ENCODE results near the gene ADI1.
"Not testable (repeated sequence)": the region's sequence is repeated elsewhere in the genome, so short reads cannot be mapped to it uniquely, and the experiment has no call there.

The ADI1 gene

DNA sequence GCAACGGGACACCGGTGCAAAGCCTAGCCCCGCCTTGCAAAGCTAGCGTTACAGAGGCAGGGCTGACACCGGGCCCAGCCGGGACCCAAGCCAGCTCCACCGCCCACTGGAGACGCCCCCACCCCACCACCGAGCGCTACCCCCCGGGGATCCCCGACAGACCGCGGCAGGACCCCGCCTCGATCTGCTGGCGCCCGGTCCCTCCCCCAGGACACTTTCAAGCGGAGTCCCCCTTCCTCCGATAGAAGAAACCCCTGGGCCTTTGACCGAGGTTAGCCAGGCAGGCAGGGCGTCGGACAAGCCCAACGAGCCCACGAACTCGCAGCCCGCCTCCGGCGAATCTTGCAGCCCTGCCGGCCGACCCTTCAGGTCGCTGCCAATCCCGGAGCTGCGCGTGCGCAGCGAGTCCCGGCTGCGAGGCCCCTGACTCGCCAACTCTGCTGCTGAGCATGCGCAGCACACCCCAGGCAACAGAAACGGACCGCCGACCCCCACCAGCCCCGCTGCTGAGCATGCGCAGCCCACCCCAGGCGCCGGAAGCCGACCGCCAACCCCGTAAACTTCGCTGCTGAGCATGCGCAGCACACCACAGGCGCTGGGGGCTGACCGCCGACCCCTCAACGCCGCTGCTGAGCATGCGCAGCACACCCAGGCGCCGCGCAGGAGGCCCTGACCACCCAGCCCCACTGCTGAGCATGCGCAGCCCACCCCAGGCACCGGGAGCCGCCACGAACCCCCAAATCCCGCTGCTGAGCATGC lies 656 bp downstream of the ADI1 start:
- peaks cover 35% of the 10 kb centered on the region for H3K4me1 Mint-ChIP-seq (ENCODE audit: low read depth)
- DNase-seq, result peak; percentile 98
- peak overlapping the region; percentile 94 for H3K27ac Mint-ChIP-seq
- peak overlapping the region; percentile 89 for H3K4me3 Mint-ChIP-seq
- H3K27me3 Mint-ChIP-seq, result no peaks in the 10 kb centered on the region
- H3K36me3 Mint-ChIP-seq (ENCODE audit: low read depth), result peaks cover 42% of the 10 kb centered on the region
- peaks cover 5% of the 10 kb centered on the region for H3K9me3 Mint-ChIP-seq

GRCh38 chr2:3517948-3518495 lies 1.3 kb downstream of the ADI1 start:
- peaks cover 34% of the 10 kb centered on the region for H3K4me1 Mint-ChIP-seq (ENCODE audit: low read depth)
- peak overlapping the region; percentile 94 for H3K27ac Mint-ChIP-seq
- no peaks in the 10 kb centered on the region for H3K27me3 Mint-ChIP-seq
- no peak for DNase-seq
- H3K36me3 Mint-ChIP-seq (ENCODE audit: low read depth), result peaks cover 48% of the 10 kb centered on the region
- peaks cover 5% of the 10 kb centered on the region for H3K9me3 Mint-ChIP-seq
- H3K4me3 Mint-ChIP-seq, result peak overlapping the region; percentile 89

DNA sequence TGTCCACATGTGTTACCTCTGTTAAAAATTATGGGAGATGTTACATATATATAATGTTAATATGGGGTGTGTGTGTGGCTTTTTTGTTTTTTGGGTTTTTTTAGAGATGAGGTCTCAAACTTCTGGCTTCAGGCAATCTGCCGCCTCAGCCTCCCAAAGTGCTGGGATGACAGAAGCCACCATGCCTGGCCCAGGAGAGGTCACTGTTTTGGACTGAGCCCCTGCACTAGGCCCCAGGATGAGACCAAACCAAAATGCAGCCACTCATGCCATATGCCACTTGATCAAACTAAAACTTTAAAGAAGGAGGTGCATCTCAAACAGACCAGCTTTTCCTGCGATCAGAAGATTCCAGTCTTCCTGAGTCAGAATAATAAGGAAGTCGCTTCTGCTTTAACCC lies 2.5 kb downstream of the ADI1 start:
- H3K4me3 Mint-ChIP-seq, result no peak overlapping the region
- no peak for DNase-seq
- peaks cover 5% of the 10 kb centered on the region for H3K9me3 Mint-ChIP-seq
- H3K36me3 Mint-ChIP-seq (ENCODE audit: low read depth), result peaks cover 60% of the 10 kb centered on the region
- no peaks in the 10 kb centered on the region for H3K27me3 Mint-ChIP-seq
- H3K4me1 Mint-ChIP-seq (ENCODE audit: low read depth), result peaks cover 34% of the 10 kb centered on the region
- H3K27ac Mint-ChIP-seq, result no peak overlapping the region

DNA sequence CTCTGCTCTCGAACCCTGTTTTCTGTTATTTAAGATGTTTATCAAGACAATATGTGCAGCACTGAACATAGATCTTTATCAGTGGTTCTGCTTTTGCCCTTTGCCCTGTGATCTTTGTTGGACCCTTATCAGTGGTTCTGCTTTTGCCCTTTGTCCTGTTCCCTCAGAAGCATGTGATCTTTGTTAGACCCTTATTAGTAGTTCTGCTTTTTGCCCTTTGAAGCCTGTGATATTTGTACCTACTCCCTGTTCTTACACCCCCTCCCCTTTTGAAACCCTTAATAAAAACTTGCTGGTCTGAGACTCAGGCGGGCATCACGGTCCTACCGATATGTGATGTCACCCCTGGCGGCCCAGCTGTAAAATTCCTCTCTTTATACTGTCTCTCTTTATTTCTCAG lies 3.9 kb downstream of the ADI1 start:
- H3K27me3 Mint-ChIP-seq, H3K27ac Mint-ChIP-seq, H3K4me3 Mint-ChIP-seq, DNase-seq, H3K9me3 Mint-ChIP-seq: not testable (repeated sequence)
- Mint-ChIP-seq H3K4me1 (ENCODE audit: low read depth) (peaks cover 23% of the 10 kb centered on the region), H3K36me3 (ENCODE audit: low read depth) (peaks cover 74% of the 10 kb centered on the region)

- H3K27ac Mint-ChIP-seq, result no peak overlapping the region
- H3K36me3 Mint-ChIP-seq (ENCODE audit: low read depth), result peaks cover 83% of the 10 kb centered on the region
- no peaks in the 10 kb centered on the region for H3K27me3 Mint-ChIP-seq
- DNase-seq, result no peak
- no peak overlapping the region for H3K4me3 Mint-ChIP-seq
- H3K9me3 Mint-ChIP-seq, result peaks cover 10% of the 10 kb centered on the region
- peaks cover 14% of the 10 kb centered on the region for H3K4me1 Mint-ChIP-seq (ENCODE audit: low read depth)
Measured at GRCh38 chr2:3513026-3513810, 6.1 kb downstream of the ADI1 start.

- Mint-ChIP-seq H3K27me3 (no peaks in the 10 kb centered on the region), H3K4me1 (ENCODE audit: low read depth) (peaks cover 8% of the 10 kb centered on the region), H3K27ac (no peak overlapping the region), H3K36me3 (ENCODE audit: low read depth) (peaks cover 86% of the 10 kb centered on the region), H3K4me3 (no peak overlapping the region), H3K9me3 (peaks cover 10% of the 10 kb centered on the region)
- DNase-seq, result no peak
Measured at GRCh38 chr2:3512086-3512485, 7.2 kb downstream of the ADI1 start.

DNA sequence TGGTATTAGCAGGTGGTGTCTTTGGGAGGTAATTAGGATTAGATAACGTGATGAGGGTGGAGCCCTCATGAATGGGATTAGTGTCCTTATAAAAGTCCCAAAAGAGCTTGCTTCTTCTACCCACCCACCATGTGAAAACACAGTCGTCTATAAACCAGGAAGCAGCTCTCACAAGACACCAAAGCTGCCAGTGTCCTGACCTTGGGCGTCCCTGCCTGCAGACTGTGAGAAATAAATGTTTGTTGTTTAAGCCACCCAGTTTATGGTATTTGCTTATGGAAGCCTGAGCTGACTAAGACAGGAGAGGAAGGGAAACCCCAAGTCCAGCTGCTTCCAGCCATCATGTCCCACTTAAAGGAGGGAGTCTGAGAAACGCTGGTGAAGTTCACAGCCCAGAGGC lies 13.6 kb downstream of the ADI1 start:
- Mint-ChIP-seq H3K9me3 (peaks cover 4% of the 10 kb centered on the region), H3K36me3 (ENCODE audit: low read depth) (peaks cover 78% of the 10 kb centered on the region), H3K4me1 (ENCODE audit: low read depth) (peaks cover 2% of the 10 kb centered on the region), H3K27me3 (no peaks in the 10 kb centered on the region), H3K4me3 (no peak overlapping the region), H3K27ac (no peak overlapping the region)
- DNase-seq, result no peak

- H3K27ac Mint-ChIP-seq, result no peak overlapping the region
- peaks cover 2% of the 10 kb centered on the region for H3K4me1 Mint-ChIP-seq (ENCODE audit: low read depth)
- no peaks in the 10 kb centered on the region for H3K27me3 Mint-ChIP-seq
- H3K36me3 Mint-ChIP-seq (ENCODE audit: low read depth), result peaks cover 82% of the 10 kb centered on the region
- no peak overlapping the region for H3K4me3 Mint-ChIP-seq
- peaks cover 4% of the 10 kb centered on the region for H3K9me3 Mint-ChIP-seq
- no peak for DNase-seq
Measured at GRCh38 chr2:3504741-3505140, 14.6 kb downstream of the ADI1 start.

GRCh38 chr2:3503483-3503882 lies 15.8 kb downstream of the ADI1 start:
- Mint-ChIP-seq H3K27ac (no peak overlapping the region), H3K27me3 (no peaks in the 10 kb centered on the region), H3K36me3 (ENCODE audit: low read depth) (peaks cover 85% of the 10 kb centered on the region), H3K9me3 (peaks cover 2% of the 10 kb centered on the region), H3K4me1 (ENCODE audit: low read depth) (peaks cover 2% of the 10 kb centered on the region), H3K4me3 (no peak overlapping the region)
- no peak for DNase-seq

- no peaks in the 10 kb centered on the region for H3K27me3 Mint-ChIP-seq
- DNase-seq, result no peak
- H3K4me3 Mint-ChIP-seq, result no peak overlapping the region
- H3K9me3 Mint-ChIP-seq, result no peaks in the 10 kb centered on the region
- H3K4me1 Mint-ChIP-seq (ENCODE audit: low read depth), result peaks cover 2% of the 10 kb centered on the region
- H3K27ac Mint-ChIP-seq, result no peak overlapping the region
- H3K36me3 Mint-ChIP-seq (ENCODE audit: low read depth), result peaks cover 87% of the 10 kb centered on the region
Measured at GRCh38 chr2:3503046-3503445, 16.3 kb downstream of the ADI1 start.

- Mint-ChIP-seq H3K4me1 (ENCODE audit: low read depth) (peaks cover 2% of the 10 kb centered on the region), H3K27ac (no peak overlapping the region), H3K36me3 (ENCODE audit: low read depth) (peaks cover 92% of the 10 kb centered on the region), H3K27me3 (no peaks in the 10 kb centered on the region), H3K9me3 (no peaks in the 10 kb centered on the region), H3K4me3 (no peak overlapping the region)
- no peak for DNase-seq
Measured at GRCh38 chr2:3500326-3500899, 18.9 kb downstream of the ADI1 start.

DNA sequence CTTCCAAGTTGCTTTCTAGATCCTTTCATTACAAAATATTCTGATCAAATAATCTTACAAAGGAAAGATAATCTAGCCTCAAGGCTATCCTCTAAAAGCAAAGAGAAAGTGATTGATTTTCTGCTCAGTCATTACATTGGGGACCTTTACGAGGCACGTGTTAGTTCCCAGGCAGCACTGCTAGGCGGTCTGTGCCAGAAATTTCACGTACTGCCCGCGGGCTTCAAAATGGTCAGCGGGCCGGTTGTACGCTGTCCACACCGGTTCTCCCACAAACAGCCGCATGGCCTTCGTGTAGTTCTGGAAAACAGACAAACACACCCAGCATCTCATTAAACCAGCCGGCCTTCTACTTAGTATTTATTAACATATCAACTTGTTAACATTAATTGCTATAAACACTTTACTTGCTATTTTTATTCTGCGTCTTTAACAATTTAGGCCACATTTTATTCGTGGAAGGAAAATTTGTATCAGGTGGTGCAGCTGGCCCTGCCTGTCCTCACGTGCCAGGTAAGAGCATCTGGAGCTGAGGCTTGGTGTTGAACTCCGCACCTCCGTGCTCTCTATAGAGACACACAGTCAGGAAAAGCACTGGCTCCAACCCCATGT lies 20.4 kb downstream of the ADI1 start:
- peaks cover 2% of the 10 kb centered on the region for H3K4me1 Mint-ChIP-seq (ENCODE audit: low read depth)
- no peak overlapping the region for H3K27ac Mint-ChIP-seq
- H3K27me3 Mint-ChIP-seq, result no peaks in the 10 kb centered on the region
- H3K9me3 Mint-ChIP-seq, result no peaks in the 10 kb centered on the region
- H3K4me3 Mint-ChIP-seq, result no peak overlapping the region
- DNase-seq, result no peak
- peaks cover 83% of the 10 kb centered on the region for H3K36me3 Mint-ChIP-seq (ENCODE audit: low read depth)

- H3K4me1 Mint-ChIP-seq (ENCODE audit: low read depth); DNase-seq; H3K9me3 Mint-ChIP-seq; H3K4me3 Mint-ChIP-seq; H3K27ac Mint-ChIP-seq; H3K27me3 Mint-ChIP-seq: not testable (repeated sequence)
- peaks cover 62% of the 10 kb centered on the region for H3K36me3 Mint-ChIP-seq (ENCODE audit: low read depth)
Measured at GRCh38 chr2:3496708-3497080, 22.6 kb downstream of the ADI1 start.

DNA sequence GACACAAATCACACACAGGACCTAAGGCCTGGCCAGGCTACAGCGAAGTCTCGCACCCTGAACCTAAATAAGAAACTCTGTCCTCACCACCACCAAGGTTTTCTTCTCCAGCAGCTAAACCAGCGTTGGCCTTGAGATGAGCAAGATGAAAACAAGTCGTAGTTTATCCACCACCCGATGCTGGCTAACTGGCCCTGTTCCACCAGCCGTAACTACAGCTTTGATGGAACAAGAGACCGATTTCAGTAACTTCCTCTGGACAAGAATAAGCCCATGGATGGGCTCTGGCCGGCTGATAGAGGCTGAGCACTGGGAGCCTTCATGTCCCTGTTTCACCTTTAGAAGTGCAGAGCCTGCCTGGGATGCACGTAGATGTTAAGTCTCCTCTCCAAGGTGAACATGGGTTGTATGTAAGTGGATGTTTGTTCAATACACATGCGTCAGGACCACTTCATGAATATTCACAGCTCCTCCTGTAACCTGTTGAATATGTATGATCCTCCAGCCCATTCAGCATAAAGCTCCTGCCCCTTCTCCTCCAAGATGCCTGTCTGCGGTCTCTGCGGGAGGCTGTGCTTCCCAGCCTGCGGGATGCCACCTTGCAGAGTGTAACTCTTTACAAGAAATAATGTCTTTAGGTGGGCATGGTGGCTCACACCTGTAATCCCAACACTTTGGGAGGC lies 24.2 kb downstream of the ADI1 start:
- H3K9me3 Mint-ChIP-seq, result no peaks in the 10 kb centered on the region
- no peaks in the 10 kb centered on the region for H3K4me1 Mint-ChIP-seq (ENCODE audit: low read depth)
- no peaks in the 10 kb centered on the region for H3K27me3 Mint-ChIP-seq
- H3K4me3 Mint-ChIP-seq, result no peak overlapping the region
- no peak for DNase-seq
- H3K36me3 Mint-ChIP-seq (ENCODE audit: low read depth), result peaks cover 50% of the 10 kb centered on the region
- H3K27ac Mint-ChIP-seq, result no peak overlapping the region

Data from activated T-cell treated with anti-CD3 and anti-CD28 coated beads, Interleukin-2, amount 50 U/mL, for 24 hours (primary cell).